NT2/D1 (cell line): ENCODE measurements around the gene SLC36A1.

Experiments
- SUZ12 ChIP-seq: IDR thresholded peaks from 2 replicates; pipeline ENCODE4 v1.6.1; 2011; ENCODE audit not compliant: insufficient read length, insufficient read depth; ENCODE audit errors: extremely low read depth
- ZNF274 ChIP-seq: IDR thresholded peaks from 2 replicates; pipeline ENCODE4 v1.6.1; 2011; ENCODE audit warnings: mild to moderate bottlenecking, low read depth, low read length

DNA sequence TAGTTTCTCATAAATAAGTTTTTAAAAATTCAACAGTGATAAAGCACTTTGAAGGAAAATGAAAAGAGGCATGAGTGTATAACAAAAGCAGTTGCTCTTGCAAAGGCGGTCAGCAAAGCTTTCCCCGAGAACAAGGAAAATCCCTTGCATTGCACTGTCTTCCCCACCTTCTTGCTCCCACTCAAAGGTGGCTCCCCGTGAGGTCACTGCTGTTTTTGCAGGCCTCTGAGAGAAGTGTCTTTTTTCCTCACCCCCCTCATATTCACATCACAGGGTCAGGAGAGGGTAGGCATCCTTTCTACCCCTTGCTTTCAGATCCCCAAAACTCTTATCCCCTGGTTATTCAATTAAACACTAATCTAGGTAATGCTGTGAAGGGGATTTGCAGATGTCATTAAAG, 15.2 kb upstream of the SLC36A1 start:
- no peak for TF ChIP-seq SUZ12
- TF ChIP-seq ZNF274 = no peak
